Activated naive CD8-positive, alpha-beta T cell treated with anti-CD3 and anti-CD28 coated beads, Interleukin-2, amount 50 U/mL, for 16 hours (primary cell): ENCODE results near the gene LYPLAL1.
"Not testable (repeated sequence)": the region's sequence is repeated elsewhere in the genome, so short reads cannot be mapped to it uniquely, and the experiment has no call there.

ENCODE experiments used
- DNase-seq: peaks from one replicate; pipeline ENCODE4 v3.0.0-alpha.2; 2020; ENCODE audit warnings: low read depth, low spot score

The LYPLAL1 gene

GRCh38 chr1:219215477-219215876 is 41.8 kb downstream of the LYPLAL1 start:
- no peak for DNase-seq

- DNase-seq = no peak
Observed at GRCh38 chr1:219220945-219221344, 47.3 kb downstream of the LYPLAL1 start.

GRCh38 chr1:219223496-219223895 is 49.8 kb downstream of the LYPLAL1 start:
- DNase-seq = no peak

- DNase-seq = no peak
Observed at GRCh38 chr1:219226196-219226595, 52.5 kb downstream of the LYPLAL1 start.

GRCh38 chr1:219227360-219228057 is 53.8 kb downstream of the LYPLAL1 start:
- DNase-seq = no peak

- no peak for DNase-seq
Observed at GRCh38 chr1:219228058-219228419, 54.4 kb downstream of the LYPLAL1 start.

GRCh38 chr1:219232890-219233289 is 59.2 kb downstream of the LYPLAL1 start:
- no peak for DNase-seq

GRCh38 chr1:219235903-219236481 is 62.3 kb downstream of the LYPLAL1 start:
- no peak for DNase-seq

GRCh38 chr1:219236933-219237610 is 63.4 kb downstream of the LYPLAL1 start:
- DNase-seq = no peak

- DNase-seq = no peak
Observed at GRCh38 chr1:219239518-219239917, 65.8 kb downstream of the LYPLAL1 start.

GRCh38 chr1:219244864-219245263 is 71.2 kb downstream of the LYPLAL1 start:
- DNase-seq = no peak

- no peak for DNase-seq
Observed at GRCh38 chr1:219247441-219247840, 73.8 kb downstream of the LYPLAL1 start.

- not testable (repeated sequence) for DNase-seq
Observed at GRCh38 chr1:219250468-219250867, 76.8 kb downstream of the LYPLAL1 start.

GRCh38 chr1:219257751-219258150 is 84.1 kb downstream of the LYPLAL1 start:
- no peak for DNase-seq

GRCh38 chr1:219261454-219261853 is 87.8 kb downstream of the LYPLAL1 start:
- DNase-seq = no peak
